ENCODE results near the gene ATXN1.
"Not testable (repeated sequence)": the region's sequence is repeated elsewhere in the genome, so short reads cannot be mapped to it uniquely, and the experiment has no call there.

- TF ChIP-seq CTCF (optimal IDR thresholded peaks at IDR 0.05 in 1 of 3, IDR thresholded peaks at IDR 0.05 in 1 of 3, conservative IDR thresholded peaks at IDR 0.05 in 1 of 3; ENCODE audit: extremely low read depth in 1 of 3, insufficient read depth in 2 of 3, low read length in 3 of 3); EZH2 (IDR thresholded peaks at IDR 0.05; ENCODE audit: low read length): not testable (repeated sequence)
Observed at GRCh38 chr6:16381968-16382367, 379.3 kb downstream of the ATXN1 start.

Data from keratinocyte (primary cell).